DOHH2 (cell line): ENCODE results near the gene RNF149.

ENCODE experiments used
- EZH2phosphoT487 ChIP-seq: fragments of 200-600 bp; sonication (generic); IDR thresholded peaks from 2 replicates; pipeline ENCODE4 v1.6.1; 2017; ENCODE audit warnings: borderline replicate concordance, mild to moderate bottlenecking, antibody characterized with exemption, low read length, moderate library complexity, mixed read lengths
- TF ChIP-seq, protein P1 (sequence below): fragments of 200-600 bp; sonication (generic); IDR thresholded peaks from one replicate; pipeline ENCODE4 v1.5.1; 2014; ENCODE audit warnings: antibody characterized with exemption, mild to moderate bottlenecking, low read depth, low read length; ENCODE audit not compliant: poor library complexity, severe bottlenecking

DNA sequence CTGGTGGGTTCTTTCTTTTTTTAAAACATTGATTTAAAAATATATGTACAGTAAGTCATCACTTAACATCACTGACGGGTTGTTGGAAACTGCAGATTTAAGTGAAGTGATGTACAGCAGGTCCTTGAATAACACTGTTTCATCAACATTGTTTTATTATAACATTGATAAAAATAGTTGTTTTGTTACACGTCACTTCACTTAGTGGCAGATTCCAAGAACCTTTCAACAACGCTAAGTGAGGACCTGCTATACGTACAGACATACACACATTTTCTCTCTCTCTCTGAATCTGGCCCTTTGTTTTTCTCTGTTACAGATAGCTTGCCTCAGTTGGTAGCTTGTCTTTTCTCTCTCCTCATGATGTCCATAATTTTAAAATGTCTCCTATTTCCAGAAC lies 46.4 kb downstream of the RNF149 start:
- TF ChIP-seq, protein P1, sequence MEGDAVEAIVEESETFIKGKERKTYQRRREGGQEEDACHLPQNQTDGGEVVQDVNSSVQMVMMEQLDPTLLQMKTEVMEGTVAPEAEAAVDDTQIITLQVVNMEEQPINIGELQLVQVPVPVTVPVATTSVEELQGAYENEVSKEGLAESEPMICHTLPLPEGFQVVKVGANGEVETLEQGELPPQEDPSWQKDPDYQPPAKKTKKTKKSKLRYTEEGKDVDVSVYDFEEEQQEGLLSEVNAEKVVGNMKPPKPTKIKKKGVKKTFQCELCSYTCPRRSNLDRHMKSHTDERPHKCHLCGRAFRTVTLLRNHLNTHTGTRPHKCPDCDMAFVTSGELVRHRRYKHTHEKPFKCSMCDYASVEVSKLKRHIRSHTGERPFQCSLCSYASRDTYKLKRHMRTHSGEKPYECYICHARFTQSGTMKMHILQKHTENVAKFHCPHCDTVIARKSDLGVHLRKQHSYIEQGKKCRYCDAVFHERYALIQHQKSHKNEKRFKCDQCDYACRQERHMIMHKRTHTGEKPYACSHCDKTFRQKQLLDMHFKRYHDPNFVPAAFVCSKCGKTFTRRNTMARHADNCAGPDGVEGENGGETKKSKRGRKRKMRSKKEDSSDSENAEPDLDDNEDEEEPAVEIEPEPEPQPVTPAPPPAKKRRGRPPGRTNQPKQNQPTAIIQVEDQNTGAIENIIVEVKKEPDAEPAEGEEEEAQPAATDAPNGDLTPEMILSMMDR, result no peak
- no peak for TF ChIP-seq EZH2phosphoT487
